ENCODE data around the gene SPOP.

The SPOP gene

GRCh38 chr17:49613182-49613800 lies 64.6 kb downstream of the SPOP start:
- no peak for DNase-seq

DNA sequence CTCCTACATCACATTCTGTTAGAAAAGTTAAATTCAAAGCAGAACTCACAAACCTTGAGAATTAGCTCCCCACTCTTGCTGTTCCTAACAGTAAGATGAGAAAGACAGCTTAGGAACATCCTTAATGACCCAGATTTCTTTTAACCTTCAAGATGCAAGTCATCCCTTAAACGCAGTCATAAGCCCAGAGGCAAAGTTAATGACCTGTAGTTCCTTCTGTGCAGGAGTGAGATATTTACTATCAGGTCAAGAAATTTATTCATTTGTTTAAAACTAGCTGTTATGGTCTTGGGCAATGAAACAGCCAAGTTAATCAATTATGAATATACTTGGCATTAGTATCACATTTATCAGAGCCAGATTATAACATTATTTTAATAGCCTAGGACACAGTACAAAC lies 65.2 kb downstream of the SPOP start:
- DNase-seq: no peak

DNA sequence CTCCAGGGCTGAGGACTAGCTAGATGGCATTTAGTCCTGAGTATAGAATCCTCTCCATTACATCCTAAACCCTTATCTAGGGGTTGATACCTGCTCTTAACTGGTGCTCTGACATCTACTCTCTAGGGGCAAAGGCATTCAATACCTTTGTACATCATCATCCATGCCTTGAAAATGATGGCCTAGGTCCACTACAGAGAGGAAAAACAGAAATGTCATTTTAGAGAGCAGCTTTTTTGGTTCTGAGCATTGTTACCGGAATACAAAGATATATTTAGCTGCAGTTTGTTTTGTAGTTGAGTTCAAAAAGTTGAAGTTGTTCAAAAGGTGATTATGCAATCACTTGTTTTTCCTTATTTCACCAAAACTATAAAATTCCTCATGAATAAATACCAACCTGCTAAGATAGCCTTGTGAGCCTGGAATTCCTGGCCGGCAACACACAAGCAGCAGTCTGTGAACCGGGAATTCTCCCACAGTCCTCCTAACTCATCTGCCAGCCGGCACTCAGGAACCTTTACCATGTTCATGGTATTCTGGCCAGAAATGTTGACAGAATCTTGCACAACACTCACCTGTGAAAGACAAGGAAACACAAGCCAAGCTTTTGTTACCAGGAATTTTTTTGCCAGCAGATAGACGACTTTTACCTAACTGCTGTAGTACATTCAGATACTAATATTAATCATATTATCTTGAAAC lies 66.9 kb downstream of the SPOP start:
- DNase-seq: no peak

GRCh38 chr17:49604314-49604869 lies 73.5 kb downstream of the SPOP start:
- DNase-seq: no peak

DNA sequence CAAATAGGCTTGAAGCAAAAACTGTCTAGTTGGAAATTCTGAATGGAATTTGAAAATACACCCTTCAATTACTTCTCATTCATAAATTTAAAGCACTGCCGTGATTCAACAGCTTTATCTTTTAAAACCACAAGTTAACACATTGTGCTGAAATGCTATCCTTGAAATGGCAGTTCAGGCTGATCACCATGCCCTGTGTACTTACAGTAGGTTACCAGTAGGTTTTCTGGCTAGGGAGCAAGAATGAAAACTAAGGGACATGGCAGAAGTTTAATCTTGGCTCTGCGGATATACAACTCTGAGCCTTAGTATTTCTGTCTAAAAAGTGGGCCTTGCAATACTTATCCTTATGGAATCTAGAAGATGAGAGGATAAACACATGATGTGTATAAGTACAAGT lies 74.2 kb downstream of the SPOP start:
- DNase-seq: no peak

DNA sequence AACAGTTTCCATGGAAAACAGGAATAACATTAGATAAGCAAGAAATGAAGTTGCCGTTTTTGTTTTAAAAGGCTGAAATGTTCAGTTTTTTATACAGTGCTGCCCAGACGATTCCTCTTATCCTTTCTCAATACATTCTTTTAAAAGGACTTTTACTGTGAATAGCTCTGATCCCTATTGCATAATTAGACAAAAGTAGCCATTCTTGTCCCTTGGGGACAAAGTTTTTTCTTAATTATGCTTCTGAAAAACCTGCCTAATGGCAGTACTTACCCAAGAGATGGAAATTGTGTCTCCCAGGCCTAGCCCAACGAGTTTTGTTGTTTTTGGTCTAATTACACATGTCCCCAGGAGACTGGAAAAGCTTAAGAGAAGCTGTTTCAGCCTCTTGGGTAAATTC lies 74.7 kb downstream of the SPOP start:
- DNase-seq: no peak

- DNase-seq: no peak
Measured at GRCh38 chr17:49602783-49603182, 75.1 kb downstream of the SPOP start.

GRCh38 chr17:49600949-49601348 lies 76.9 kb downstream of the SPOP start:
- no peak for DNase-seq

- no peak for DNase-seq
Measured at GRCh38 chr17:49598918-49599317, 79.0 kb downstream of the SPOP start.

- no peak for DNase-seq
Measured at GRCh38 chr17:49597928-49598655, 79.8 kb downstream of the SPOP start.

GRCh38 chr17:49597436-49597835 lies 80.5 kb downstream of the SPOP start:
- DNase-seq: no peak

- peak in 1 of 5 experiments; percentile 61 for DNase-seq
Measured at GRCh38 chr17:49596613-49597244, 81.2 kb downstream of the SPOP start.

GRCh38 chr17:49595980-49596379 lies 81.9 kb downstream of the SPOP start:
- no peak for DNase-seq

GRCh38 chr17:49595328-49595727 lies 82.6 kb downstream of the SPOP start:
- no peak for DNase-seq

GRCh38 chr17:49592263-49592662 lies 85.6 kb downstream of the SPOP start:
- no peak for DNase-seq

- DNase-seq: no peak
Measured at GRCh38 chr17:49590874-49591273, 87.0 kb downstream of the SPOP start.

DNA sequence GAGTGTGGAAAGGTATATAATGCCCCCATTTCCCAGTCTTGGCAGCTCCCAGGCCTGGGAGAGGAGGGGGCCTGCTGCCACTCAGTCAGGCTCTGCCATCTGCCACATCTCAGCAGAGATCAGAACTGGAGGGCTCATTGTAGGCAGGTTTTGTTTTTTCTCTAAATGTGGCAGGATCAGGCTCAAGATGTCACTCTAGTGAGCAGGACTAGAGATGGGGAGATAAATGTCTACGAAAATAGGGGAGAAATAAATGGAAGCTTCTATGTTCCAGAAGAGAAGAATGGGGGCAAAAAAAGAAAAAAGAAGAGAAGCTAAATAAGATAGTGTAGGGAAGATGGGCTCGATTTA lies 88.3 kb downstream of the SPOP start:
- DNase-seq: no peak

GRCh38 chr17:49588726-49589576 lies 88.9 kb downstream of the SPOP start:
- no peak for DNase-seq

DNA sequence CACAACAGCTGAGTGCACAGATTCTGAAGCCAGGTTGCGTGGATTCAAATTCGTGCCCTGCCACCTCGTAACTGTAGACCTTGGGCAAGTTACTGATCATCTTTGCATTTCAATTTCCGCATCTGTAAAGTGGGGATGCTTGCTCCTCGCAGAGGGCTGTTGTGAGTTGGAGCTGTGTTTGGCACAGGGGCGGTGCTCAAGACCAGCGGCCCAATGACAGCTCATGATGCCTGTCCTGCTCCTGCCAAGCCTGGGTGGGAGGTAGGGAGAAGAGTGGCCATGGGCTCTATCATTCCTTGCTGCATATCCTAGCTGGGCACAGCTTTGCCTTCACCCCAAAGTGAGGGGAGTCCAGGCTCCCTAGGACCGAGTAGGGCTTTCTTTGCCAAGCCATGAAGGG lies 89.6 kb downstream of the SPOP start:
- DNase-seq: no peak

DNA sequence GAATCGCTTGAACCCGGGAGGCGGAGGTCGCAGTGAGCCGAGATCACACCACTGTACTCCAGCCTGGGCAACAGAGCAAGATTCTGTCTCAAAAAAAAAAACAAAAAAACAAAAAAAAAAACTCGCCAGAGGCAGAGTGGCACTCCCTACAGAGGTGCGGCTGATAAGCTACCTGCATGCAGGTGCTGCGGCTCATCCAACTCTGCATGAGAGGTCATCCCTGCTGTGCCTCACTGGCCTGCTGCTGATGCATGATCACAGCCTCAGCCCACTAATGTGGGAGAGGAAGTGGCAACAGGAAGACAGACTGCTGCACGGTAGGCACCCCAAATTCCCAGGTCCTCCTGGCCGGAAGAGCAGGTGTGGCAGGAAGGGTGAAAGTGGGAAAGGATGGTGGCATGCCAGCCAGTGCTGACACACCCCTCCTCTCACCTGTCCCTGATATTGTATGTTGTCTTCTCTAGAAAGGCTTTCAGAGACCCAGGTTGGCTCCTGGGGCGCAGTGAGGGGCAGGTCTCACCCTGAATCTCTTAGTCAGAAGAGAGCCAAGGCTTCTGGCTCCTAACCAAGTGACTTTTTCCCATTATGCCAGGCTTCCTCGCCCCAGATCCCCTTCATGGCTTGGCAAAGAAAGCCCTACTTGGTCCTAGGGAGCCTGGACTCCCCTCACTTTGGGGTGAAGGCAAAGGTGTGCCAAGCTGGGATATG lies 90.4 kb downstream of the SPOP start:
- DNase-seq: no peak

- DNase-seq: no peak
Measured at GRCh38 chr17:49585422-49586027, 92.4 kb downstream of the SPOP start.
